Measurements from ENCODE around the gene EMILIN3.

DNA sequence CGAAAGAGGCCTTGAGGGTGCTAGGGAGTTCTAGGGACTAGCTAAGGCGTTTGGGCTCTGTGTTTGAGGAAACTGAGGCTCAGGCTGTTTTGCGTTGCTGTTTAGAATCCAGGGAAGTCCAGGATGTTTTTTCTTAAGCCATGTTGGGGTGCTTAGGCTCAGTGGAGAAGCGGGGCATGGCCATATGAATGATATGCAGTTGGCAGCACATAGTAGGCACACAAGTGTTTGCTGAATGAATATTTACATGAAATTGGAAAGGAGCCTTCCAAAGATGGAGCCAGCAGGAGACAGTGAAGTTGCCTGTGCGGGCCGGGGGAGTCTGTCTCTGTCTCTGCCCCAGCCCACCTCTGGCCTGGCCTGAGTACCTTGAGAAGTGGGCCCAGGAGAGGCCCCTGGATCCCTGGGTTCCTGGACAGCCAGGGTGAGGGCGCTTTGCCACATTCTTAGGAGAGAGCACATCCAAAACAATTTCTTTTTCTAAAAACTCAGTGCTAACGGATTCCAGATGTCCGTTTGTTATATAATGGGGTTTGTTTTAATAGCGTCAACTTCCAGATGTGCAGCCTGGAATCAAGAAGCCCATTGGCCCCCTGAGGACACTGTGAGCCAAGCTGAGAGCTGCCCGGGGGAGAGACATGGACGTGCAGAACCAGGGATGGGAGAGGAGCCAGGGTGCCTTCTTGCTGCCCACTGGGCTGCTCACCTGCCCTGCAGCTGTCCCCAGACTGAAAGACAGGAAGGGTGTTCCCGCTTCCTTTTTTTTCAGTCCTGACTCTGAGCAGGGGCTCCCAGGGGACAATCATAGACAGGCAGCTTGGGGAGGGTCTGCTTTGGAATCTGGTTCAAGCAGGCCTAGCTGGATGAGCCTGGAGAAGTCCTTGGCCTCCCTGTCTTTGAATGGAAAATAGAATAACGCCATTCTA lies 20.1 kb upstream of the EMILIN3 start:
- TF ChIP-seq, protein P1, sequence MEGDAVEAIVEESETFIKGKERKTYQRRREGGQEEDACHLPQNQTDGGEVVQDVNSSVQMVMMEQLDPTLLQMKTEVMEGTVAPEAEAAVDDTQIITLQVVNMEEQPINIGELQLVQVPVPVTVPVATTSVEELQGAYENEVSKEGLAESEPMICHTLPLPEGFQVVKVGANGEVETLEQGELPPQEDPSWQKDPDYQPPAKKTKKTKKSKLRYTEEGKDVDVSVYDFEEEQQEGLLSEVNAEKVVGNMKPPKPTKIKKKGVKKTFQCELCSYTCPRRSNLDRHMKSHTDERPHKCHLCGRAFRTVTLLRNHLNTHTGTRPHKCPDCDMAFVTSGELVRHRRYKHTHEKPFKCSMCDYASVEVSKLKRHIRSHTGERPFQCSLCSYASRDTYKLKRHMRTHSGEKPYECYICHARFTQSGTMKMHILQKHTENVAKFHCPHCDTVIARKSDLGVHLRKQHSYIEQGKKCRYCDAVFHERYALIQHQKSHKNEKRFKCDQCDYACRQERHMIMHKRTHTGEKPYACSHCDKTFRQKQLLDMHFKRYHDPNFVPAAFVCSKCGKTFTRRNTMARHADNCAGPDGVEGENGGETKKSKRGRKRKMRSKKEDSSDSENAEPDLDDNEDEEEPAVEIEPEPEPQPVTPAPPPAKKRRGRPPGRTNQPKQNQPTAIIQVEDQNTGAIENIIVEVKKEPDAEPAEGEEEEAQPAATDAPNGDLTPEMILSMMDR (IDR thresholded peaks at IDR 0.05; ENCODE audit: poor library complexity), result no peak
- TF ChIP-seq EZH2 (IDR thresholded peaks at IDR 0.05; ENCODE audit: borderline replicate concordance), result no peak
